ENCODE data around the gene HSD11B1L. TPM values are rescaled to one million over a fixed set of nuclear protein-coding genes. Genes with fewer than 3 reads are reported as not detected.
"Not testable (repeated sequence)": the region's sequence is repeated elsewhere in the genome, so short reads cannot be mapped to it uniquely, and the experiment has no call there.

The HSD11B1L gene
- total RNA-seq, 1 donor from 2014 or later, result 9.1 TPM

DNA sequence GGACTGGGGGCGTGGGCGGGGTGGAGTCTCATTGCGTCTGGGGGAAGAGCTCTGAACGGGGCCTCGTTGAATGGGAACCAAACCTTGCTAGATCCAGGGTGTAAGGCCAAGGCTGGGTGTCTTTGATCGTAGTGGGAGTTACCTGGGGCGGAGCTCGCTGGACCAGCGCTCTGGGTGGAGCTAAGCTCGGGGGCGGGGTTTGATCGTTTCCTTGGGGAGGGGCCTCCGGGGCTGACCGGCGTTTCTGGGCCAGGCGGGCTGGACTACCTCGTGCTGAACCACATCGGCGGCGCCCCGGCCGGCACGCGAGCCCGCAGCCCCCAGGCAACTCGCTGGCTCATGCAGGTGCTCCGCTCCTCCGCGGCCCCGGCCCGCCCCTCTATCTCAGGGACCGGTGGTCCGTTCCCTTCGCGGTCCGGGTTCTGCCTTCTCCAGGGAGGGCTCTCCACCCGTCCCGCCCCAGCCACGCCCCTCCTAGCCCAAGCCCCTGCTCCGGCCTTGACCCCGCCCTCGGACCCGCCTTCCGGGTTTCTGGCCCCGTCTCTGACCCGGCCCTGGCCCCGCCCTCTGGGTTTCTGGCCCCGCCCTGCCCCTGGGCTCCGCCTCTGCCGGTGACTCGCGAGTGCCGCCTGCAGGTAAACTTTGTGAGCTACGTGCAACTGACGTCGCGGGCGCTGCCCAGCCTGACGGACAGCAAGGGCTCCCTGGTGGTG is 6.0 kb downstream of the HSD11B1L start:
- DNase-seq (ENCODE audit: low read depth in 2 of 2), result peak; percentile 90 to 95

DNA sequence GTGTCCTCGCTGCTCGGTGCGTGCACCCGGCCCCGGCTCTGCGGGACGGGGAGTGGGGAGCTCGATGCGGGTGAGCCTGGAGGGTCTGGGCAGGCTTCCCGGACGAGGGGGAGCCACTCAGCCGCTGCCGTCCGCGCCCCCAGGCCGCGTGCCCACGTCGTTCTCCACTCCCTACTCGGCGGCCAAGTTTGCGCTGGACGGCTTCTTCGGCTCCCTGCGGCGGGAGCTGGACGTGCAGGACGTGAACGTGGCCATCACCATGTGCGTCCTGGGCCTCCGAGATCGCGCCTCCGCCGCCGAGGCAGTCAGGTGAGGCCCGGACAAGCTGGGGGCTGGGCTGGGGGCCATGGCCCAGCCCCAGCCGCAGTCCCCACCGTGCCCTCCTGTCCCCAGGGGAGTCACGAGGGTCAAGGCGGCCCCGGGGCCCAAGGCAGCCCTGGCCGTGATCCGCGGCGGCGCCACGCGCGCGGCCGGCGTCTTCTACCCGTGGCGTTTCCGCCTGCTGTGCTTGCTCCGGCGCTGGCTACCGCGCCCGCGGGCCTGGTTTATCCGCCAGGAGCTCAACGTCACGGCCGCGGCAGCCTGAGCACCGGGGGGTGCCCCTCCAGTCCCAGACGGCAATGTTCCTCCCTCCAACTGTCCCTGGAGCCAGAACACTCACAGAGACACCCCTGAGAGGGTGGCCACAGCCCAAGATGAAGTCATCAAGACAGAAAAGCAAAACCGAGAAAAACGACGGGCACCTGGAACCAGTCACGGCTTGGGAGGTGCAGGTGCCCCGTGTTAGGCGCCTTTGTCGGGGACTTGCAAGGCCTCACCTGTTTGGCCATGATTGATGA is 6.8 kb downstream of the HSD11B1L start:
- no peak for DNase-seq (ENCODE audit: low read depth in 2 of 2)

DNA sequence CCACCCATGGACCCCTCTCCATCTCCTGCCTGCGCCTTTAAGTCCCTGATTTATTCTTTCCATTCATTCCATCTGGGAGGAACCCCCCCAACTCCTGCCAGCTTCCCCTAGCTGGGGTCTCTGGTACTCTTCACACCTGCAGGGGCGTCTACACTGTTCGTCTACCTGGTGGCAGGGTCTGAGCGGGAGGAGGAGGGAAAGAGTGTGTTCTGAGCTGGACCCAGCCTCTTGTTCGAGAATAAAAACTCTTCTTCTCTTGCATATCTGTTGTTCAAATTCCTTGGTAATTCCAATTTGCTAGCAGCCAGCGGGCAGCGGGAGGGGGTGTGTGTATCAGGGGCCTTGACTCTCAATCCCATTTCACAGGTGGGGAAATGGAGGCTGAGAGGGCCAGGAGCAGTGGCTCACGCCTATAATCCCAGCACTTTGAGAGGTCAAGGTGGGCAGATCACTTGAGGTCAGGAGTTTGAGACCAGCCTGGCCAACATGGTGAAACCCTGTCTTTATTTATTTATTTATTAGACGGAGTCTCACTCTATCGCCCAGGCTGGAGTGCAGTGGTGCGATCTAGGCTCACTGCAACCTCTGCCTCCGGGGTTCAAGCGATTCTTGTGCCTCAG is 7.5 kb downstream of the HSD11B1L start:
- DNase-seq (ENCODE audit: low read depth in 2 of 2), result not testable (repeated sequence)

DNA sequence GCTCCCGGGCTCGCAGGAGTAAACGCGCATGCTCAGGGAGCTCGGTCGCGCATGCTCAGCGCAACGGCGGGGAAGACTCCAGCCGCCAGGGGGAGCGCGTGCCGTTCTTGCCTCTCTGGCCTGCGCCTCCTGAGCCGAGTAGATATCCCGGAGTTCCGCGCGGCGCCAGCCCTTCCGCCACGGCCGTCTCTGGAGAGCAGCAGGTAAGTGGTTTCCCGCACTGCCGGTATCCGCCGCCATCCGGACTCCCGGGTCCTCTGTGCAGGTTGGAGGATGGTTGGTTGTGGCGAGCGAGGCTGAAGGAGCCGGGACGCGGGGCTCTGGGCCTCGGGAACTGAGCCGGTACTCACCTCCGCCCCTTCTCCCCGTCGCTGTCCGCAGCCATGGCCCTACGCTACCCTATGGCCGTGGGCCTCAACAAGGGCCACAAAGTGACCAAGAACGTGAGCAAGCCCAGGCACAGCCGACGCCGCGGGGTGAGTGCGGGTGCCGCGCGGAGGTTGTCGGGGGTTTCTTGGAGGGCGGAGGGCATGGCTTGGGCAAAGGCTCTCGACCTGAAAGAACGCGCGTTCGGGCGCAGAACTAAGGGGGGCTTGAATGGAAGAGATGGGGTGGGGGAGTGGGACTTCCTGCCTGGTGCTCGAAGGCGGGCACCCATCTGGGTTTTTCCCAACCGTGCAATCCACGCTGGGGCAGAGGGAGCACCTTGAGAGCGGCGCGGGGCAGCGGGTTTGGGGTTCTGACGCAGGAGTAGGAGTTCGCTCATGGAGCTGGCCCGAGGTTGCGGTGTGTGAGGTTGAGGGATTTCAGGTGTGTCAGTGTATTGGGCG is 9.5 kb downstream of the HSD11B1L start, which contains the start of gene RPL36:
RPL36 (plus strand) TSS at position 171 of the 830 bp plus-strand sequence; CDS start at position 384, 213 bp downstream.
- peak; percentile 97 to 98 for DNase-seq (ENCODE audit: low read depth in 2 of 2)

- DNase-seq (ENCODE audit: low read depth in 2 of 2), result peak; percentile 75 to 88
These were observed 10.4 kb downstream of the HSD11B1L start for GRCh38 chr19:5690955-5691821.

DNA sequence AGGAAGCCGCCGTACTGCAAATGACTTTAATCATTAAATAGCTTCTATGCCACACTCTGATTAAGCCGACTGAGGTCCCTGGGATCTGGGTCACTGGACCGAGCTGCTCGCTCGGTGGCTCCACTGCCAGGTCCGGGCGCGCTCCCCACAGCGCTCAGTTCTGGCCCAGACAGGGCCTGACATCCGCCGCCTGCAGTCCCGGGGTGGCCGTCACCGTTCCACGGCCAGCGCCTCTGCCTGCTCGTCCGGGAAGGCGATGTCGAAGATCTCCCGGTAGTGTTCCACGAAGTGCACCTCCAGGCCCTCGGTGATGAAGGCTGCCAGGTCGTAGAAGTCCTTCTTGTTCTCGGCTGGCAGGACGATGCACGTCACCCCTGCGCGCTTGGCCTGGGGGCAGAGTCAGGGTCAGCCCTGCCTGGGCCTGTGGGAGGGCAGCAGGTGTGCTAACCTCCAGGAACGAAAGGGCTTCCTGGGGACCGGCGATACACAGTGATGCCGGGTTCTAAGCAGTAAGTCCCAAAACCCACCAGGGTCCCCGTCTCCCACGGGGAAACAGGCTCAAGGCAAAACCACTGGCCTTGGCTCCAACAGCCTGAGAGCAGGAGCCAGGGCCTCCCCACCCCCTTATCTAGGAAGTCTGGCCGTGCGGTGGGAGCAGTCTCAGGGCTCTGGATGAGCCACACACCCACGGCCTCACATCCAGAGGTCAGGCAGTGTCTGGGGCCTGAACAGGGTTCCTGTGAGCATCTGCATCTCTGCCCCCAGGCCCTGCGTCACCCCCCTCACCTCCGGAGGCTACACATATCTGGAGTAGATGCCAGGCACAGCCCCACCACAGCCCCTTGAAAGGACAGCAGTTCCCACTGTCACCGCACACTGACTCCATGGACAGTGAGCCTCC is 11.2 kb downstream of the HSD11B1L start:
- no peak for DNase-seq (ENCODE audit: low read depth in 2 of 2)

- no peak for DNase-seq (ENCODE audit: low read depth in 2 of 2)
These were observed 11.9 kb downstream of the HSD11B1L start for GRCh38 chr19:5692723-5693194.

GRCh38 chr19:5693195-5694166 is 12.7 kb downstream of the HSD11B1L start:
- no peak for DNase-seq (ENCODE audit: low read depth in 2 of 2)

DNA sequence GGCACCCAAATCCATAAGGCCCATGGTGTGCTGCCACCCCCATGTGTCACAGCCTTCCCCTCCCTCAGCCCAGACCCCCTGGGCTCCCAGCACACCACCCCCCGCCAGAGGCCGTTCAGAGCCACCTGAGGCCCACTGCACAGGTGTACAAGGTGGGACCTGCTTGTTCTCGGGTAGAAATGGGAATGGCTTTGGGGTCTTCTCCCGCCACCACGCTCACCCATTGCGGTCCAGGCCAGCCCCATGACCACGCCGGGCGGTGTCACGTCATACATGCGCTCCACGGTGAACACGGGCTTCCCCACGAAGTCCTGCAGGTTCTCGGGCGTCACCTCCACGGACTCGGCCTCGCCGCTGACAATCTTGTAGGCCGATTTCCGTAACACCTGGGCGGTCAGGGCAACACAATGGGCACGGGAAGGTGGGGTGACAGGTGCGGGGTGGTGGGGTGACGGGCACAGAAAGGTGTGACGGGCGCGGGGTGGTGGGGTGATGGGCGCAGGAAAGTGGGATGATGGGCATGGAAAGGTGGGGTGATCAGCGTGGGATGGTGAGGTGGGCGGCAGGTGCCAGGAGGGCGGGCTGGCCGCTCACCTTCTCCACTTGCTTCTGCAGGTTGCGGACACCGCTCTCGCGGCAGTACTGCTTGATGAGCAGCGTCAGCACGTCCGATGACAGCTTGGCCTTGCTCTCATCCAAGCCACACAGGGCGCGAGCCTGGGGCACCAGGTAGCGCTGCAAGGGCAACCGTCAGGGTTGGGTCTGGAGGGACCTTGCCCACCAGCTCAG is 13.5 kb downstream of the HSD11B1L start:
- no peak for DNase-seq (ENCODE audit: low read depth in 2 of 2)

DNA sequence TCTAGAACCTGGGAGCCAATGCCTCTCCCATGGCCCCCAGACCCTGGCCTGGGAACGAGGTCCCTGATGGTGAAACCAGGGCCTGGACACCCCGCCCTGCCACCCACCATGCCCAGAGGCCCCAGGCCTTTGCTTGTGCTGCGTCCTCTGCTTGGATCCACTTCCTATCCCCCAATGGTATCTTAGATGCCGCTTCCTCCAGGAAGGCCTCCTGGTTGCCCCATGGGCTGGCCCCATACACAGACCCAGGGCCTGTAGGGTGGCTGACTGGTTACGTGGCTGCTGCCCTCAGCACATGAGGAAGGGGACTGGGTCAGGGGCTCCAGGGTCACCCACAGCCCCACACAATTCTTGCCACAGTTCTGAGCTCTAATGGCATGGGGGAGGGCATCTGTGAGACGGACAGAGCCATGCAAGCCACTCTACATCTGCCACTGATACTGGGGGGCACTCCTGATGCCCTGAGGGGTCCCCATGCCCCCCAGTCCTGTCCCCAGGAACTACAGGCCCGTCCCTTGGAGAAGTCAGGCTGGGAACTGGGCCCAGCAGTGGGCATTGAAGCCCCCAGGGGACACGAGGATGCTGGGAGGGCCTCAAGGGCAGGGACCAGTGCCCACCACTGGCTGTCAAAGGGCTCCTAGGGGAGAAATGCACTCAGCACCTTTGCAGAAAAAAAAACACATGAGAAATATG is 14.3 kb downstream of the HSD11B1L start:
- no peak for DNase-seq (ENCODE audit: low read depth in 2 of 2)

GRCh38 chr19:5695649-5696195 is 14.9 kb downstream of the HSD11B1L start:
- DNase-seq (ENCODE audit: low read depth in 2 of 2), result no peak

- DNase-seq (ENCODE audit: low read depth in 2 of 2), result no peak
These were observed 15.6 kb downstream of the HSD11B1L start for GRCh38 chr19:5696196-5697021.

GRCh38 chr19:5697022-5697889 is 16.4 kb downstream of the HSD11B1L start:
- DNase-seq (ENCODE audit: low read depth in 2 of 2), result no peak

DNA sequence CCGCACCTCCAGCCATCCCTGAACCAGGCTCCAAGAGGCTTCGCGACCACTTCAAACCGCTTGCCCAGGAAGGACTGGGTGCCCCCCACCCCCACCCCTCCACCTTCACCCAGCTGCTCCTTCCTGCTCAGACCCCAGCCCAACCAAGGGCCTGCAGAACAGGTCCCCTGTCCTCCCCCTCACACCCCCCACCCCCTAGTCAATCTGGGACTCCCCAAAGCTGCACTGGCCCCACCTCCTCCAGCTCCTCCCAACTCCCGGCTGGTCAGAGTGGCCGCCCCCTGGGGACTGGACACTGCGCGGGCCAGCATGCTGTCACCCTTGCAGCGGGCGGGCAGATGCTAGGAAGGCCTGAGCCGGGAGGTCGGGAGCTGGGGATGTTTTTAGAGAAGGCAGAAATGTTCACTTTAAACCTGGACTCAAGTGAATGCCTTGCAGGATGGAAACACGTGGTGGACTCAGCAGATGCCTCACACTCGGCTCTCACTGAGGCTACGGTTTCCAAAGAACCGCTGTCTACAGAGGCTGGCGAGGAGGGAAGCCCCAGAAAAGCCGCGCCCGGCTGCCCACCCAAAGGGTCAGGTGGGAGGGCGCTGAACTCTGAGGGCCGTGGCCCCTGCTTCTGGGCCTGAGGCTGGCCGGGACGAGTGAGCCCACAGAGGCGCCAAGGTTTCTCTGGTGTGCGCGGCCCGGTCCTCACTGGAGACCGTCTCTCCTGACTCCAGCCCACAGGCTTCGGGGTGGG is 17.2 kb downstream of the HSD11B1L start:
- no peak for DNase-seq (ENCODE audit: low read depth in 2 of 2)

Data from lung microvascular endothelial cell (primary cell).